GM12865 (cell line): ENCODE results near the gene TMEM245.

Experiments
- DNase-seq: peaks from one replicate; pipeline ENCODE4 v3.0.0; 2010; ENCODE audit warnings: low read depth
- H3K4me3 ChIP-seq: 2 replicates; pipeline ENCODE4 v1.5.1; 2011; ENCODE audit warnings: mild to moderate bottlenecking, low read depth, low read length, control low read depth
- TF ChIP-seq, protein P1 (sequence below): IDR thresholded peaks from 2 replicates; pipeline ENCODE4 v1.5.1; 2011; ENCODE audit warnings: low read length, control low read depth, low read depth, inconsistent platforms; ENCODE audit not compliant: insufficient read depth; ENCODE audit errors: missing control alignments

Gene TMEM245

DNA sequence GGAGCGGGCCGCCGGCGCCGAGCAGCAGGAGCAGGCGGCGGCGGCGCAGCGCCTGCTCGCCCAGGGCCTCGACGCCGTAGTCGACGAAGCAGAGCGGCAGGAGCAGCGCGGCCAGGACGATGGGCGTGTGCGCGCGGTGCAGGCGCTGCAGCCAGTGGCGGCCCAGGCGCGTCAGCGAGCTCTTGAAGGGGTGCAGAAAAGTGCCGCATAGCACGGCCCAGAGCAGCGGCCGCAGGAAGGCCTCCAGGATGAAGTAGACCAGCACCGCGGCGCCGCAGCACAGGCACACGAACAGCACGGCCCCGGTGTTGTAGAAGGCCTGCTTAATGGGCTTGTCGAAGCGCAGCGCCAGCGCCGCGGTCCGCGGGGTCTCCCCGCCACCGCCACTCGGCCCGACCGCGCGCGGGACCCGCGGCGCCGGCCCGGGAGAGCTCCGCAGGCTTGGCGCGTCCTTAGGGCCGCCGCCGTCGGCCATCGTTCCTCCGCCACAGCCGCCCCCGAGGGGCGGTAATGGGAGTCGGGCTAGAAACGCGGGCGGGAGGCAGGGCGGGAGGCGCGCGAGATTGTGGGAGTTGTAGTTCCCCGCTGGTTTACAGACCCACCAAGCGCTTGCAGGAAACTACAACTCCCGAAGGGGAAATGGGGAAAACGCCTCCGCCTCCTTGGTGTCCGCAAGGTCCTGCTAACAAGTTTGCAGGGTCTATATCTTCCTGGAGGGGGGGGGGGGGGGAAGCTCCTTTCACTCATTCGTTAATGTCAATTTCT is at the start of gene TMEM245:
Gene TMEM245 (minus strand): TSS at position 509 of the 765 bp plus-strand sequence. CDS start 34 bp downstream, at position 475.
- H3K4me3 ChIP-seq = peak within 1 kb of the TSS; percentile 96
- TF ChIP-seq, protein P1, sequence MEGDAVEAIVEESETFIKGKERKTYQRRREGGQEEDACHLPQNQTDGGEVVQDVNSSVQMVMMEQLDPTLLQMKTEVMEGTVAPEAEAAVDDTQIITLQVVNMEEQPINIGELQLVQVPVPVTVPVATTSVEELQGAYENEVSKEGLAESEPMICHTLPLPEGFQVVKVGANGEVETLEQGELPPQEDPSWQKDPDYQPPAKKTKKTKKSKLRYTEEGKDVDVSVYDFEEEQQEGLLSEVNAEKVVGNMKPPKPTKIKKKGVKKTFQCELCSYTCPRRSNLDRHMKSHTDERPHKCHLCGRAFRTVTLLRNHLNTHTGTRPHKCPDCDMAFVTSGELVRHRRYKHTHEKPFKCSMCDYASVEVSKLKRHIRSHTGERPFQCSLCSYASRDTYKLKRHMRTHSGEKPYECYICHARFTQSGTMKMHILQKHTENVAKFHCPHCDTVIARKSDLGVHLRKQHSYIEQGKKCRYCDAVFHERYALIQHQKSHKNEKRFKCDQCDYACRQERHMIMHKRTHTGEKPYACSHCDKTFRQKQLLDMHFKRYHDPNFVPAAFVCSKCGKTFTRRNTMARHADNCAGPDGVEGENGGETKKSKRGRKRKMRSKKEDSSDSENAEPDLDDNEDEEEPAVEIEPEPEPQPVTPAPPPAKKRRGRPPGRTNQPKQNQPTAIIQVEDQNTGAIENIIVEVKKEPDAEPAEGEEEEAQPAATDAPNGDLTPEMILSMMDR = no peak
- peak; percentile 99 for DNase-seq

DNA sequence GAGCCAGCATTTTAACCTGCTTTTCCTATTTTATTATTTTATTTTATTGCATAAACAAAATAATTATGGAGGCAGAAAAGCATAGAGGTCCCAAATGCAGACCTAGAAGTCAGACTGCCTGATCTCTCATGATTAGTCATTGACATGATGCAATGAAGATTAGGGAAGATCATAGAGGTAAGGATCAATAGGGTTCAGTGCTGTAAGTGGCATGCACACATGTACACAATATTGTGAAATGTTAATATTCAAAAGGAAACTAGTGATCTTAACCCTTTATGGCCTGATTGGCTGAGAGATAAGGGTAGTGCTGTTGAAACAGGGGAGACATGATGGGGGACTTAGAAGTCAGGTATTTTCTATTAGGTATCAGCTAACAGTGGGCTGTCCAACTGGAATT is 48.4 kb upstream of the TMEM245 start:
- DNase-seq = no peak
- TF ChIP-seq, protein P1 = no peak
- H3K4me3 ChIP-seq = no peak overlapping the region

DNA sequence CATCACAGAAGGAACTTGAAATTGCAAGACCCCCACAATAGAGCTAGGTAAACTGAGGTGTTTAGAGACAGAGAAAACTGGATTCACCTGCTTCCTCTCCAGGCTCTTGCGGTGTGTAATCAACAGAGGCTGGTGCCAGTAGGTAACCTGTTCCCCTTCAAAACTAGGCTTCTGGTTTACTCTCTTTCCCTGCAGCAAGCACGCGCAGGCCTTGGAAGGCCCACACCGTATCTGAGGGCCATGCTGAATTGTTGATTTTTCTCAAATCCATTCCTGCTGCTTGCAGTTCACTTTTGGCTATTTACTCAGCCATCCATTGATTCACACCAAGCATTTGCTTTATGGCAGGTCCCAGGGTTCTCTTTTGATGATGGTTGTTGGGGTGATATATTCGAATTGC is 48.0 kb upstream of the TMEM245 start:
- DNase-seq = no peak
- no peak overlapping the region for H3K4me3 ChIP-seq
- TF ChIP-seq, protein P1 = no peak

DNA sequence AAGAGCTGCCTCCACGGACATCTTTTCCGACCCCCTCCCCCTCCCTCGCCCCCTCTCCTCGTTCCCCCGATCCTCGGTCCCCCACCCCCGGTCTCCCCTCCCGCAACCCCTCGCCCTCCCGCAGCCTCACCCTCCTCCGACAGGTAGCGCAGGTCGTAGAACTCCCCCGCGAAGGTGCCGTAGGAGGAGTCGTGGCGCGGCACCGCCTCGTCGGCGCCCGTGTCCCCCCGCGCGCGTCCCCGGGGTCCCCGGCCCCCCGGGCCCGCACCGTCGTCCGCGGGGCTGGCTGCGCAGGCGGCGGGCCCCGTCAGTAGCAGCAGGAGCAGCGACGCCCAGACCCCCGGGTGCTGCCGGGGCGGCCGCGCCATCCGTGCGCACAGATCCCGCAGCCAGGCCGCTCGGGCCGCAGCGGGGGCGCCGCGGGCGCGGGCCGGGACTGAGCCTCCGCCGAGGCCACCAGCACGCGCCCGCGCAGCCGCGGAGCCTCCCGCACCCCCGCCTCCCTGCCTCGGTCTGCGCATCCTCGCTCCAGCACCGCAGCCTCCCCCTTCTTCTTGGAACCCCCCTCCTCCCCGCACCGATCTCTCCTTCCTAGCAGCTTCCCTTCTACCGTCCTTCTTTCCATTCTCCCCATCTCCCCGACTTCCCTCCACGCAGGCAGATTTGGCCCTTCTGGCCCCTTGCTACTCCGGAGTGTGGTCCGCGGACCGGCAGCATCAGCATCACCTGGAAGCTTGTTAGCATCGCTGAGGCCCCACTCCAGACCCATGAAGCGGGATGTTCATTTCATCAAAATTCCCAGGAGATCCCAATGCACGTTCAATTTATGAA is 47.2 kb upstream of the TMEM245 start, which contains the start of gene FRRS1L:
Gene FRRS1L (minus strand): TSS at position 479 of the 831 bp plus-strand sequence. CDS start 111 bp downstream, at position 368.
- TF ChIP-seq, protein P1 = no peak
- DNase-seq = no peak
- H3K4me3 ChIP-seq = no peak within 1 kb of the TSS

DNA sequence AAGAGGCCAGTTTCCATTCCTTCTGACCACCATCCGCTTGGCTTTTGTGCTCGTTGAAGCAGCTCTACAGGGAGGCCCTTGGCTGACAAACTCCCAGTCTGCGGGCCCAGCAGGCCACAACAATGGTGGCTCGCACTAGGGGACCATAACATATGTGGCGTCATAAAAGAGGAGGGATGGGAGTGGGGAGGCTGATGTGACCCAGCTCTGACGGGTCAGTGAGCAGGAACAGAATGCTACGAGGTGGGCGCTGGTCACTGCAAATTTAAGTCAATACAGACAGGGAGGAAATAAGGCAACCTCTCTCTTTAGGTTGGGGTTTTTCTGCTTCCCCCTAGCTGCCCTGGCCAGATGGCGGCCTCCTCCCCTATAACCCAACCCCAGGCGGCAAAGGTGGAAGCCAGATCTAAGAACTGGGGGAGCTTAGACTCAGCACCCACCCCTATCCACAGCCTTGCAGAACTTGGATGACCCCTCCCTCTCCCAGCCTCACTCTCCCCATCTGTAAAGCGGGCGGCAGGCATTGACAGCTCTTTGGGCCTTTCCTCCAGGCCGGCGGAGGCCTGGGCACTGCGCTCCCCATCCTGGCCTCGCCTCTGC is 46.5 kb upstream of the TMEM245 start:
- H3K4me3 ChIP-seq = no peak overlapping the region
- TF ChIP-seq, protein P1 = no peak
- DNase-seq = no peak

DNA sequence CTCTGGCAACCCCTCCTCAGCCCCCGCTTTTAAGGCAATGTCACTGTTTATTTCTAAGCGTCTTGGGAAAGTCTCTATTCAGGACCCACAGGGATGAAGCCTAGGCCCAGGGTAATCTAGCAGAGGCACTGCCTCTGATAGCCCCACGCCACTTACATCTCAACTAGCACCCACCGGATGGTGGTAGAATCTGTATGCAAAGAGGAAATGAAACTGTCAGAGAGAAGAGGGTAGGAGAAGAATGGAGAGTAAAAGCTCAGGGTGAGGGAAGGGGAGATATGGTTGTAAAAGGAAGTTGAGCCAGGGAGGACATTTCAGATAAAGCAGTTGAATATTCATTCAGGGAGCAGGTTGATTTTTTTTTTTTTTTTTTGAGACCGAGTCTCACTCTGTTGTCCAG is 44.3 kb upstream of the TMEM245 start:
- DNase-seq = no peak
- no peak overlapping the region for H3K4me3 ChIP-seq
- TF ChIP-seq, protein P1 = no peak
